Measurements from ENCODE around the gene RGS14. TPM values are rescaled to one million over a fixed set of nuclear protein-coding genes. Genes with fewer than 3 reads are reported as not detected.
A peak's percentile ranks its signal among the peaks of the same experiment; 100 is the strongest.

The RGS14 gene
- total RNA-seq, 1 experiment from 2014 or later, result 9.4 TPM

DNA sequence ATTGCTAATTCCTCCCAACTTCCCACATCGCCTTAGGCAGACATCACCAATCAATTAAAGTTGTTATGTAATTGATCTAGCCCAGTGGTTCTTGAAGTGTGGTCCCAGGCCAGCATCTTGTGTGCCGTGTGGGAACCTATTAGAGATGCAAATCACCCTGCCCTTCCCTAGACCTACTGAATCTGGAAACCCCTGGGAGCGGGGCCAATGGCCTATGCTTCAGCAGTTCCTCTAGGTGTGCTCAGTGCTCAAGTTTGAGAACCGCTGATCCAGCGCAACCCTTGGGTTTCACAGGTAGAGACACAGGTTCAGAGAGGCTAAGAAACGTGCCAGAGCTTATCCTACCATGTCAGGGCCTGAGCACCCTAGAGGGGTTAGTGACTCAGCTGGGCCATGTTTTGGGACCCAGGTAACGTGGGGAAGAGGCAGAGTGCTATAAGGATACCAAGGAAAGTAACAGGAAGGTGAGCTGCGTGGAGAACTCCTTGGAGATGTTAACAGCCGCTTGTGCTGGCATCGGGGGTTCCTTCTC is 30.9 kb downstream of the RGS14 start:
- RAD21 ChIA-PET (ENCODE audit: low non-redundant PET in 1 of 2, low total read pairs in 2 of 2, uncharacterized antibody in 2 of 2, unreplicated experiment in 2 of 2), result interaction anchor here in 1 of 2 experiments (1.0 kb wide), 1 partner anchor 18 kb away, joined by 6 read pairs; no protein-coding TSS in a partner anchor
- H3K4me2 ChIP-seq (ENCODE audit: low read length), result peak overlapping the region; percentile 64
- ATAC-seq, result no peak

GRCh38 chr5:177389241-177390169 is 31.8 kb downstream of the RGS14 start:
- H2AFZ ChIP-seq (ENCODE audit: low read depth, low read length, poor library complexity, severe bottlenecking), result peak overlapping the region; percentile 63
- peaks cover 24 to 43% of the 10 kb centered on the region in 2 experiments for H3K4me1 ChIP-seq (ENCODE audit: control insufficient read depth in 1 of 2, insufficient read depth in 2 of 2, low read length in 2 of 2)
- ChIA-PET RAD21 (ENCODE audit: low non-redundant PET in 1 of 2, low total read pairs in 2 of 2, uncharacterized antibody in 2 of 2, unreplicated experiment in 2 of 2) (interaction anchor here (0.6 to 1.9 kb wide), 7 partner anchors 13 to 79 kb away, joined by 3 to 8 read pairs (median 3); partner anchors contain the start of gene GRK6 (in 1 of the 2)), POLR2A (interaction anchor here (1.0 to 2.6 kb wide), 9 partner anchors 10 to 108 kb away, joined by 4 to 14 read pairs (median 6); partner anchors contain the start of genes GRK6 and PDLIM7), CTCF (interaction anchor here (0.9 to 3.1 kb wide), 15 partner anchors 11 to 275 kb away, joined by 3 to 65 read pairs (median 16); partner anchors contain the start of genes GRK6 and PDLIM7)
- no peaks in the 10 kb centered on the region for H3K79me2 ChIP-seq (ENCODE audit: insufficient read depth, low read length)
- H3K36me3 ChIP-seq (ENCODE audit: control insufficient read depth in 1 of 2, insufficient read depth in 2 of 2, low read length in 2 of 2), result no peaks in the 10 kb centered on the region
- H3K27me3 ChIP-seq (ENCODE audit: insufficient read depth, low read length), result no peaks in the 10 kb centered on the region
- ATAC-seq (peak; percentile 69), DNase-seq (ENCODE audit: low read depth, low spot score) (peak; percentile 70)
- H3K4me3 ChIP-seq (replicated peaks in 1 of 2; ENCODE audit: low read depth in 1 of 2, low read length in 2 of 2), result peak overlapping the region in 1 of 2 experiments; percentile 5; a peak in 1 of 4 replicates
- peak overlapping the region; percentile 43 for H3K9ac ChIP-seq (ENCODE audit: low read length)
- no peaks in the 10 kb centered on the region for H3K9me2 ChIP-seq (ENCODE audit: insufficient read depth)
- intact Hi-C loops (cut with micrococcal nuclease), result loop anchor here (1.0 to 5.0 kb wide), 4 partner anchors 65 to 112 kb away; partner anchors contain the start of gene PDLIM7
- H4K20me1 ChIP-seq (ENCODE audit: insufficient read depth), result no peaks in the 10 kb centered on the region
- H3K27ac ChIP-seq (ENCODE audit: low read depth, low read length), result peak overlapping the region; percentile 63
- peak overlapping the region; percentile 64 for H3K4me2 ChIP-seq (ENCODE audit: low read length)
- H3K9me3 ChIP-seq (ENCODE audit: control insufficient read depth in 1 of 2, insufficient read depth in 1 of 2, low read depth in 1 of 2, low read length in 2 of 2), result no peaks in the 10 kb centered on the region
- BruUV-seq (replicated peaks), result no TSS peak
- TF ChIP-seq POLR2AphosphoS5 (IDR thresholded peaks at IDR 0.05; ENCODE audit: low read depth, low read length), result no peak
- TF ChIP-seq FOSL1 (IDR thresholded peaks at IDR 0.05; ENCODE audit: low read depth), result no peak
- no peak for TF ChIP-seq ZNF274 (IDR thresholded peaks at IDR 0.05; ENCODE audit: low read depth, low read length)
- TF ChIP-seq POLR2A (IDR thresholded peaks at IDR 0.05; ENCODE audit: borderline replicate concordance, extremely low read depth, insufficient read depth, insufficient read length), result no peak
- no peak for TF ChIP-seq SP1 (IDR thresholded peaks at IDR 0.05; ENCODE audit: low read depth)
- TF ChIP-seq CEBPB (IDR thresholded peaks at IDR 0.05; ENCODE audit: low read depth), result no peak
- TF ChIP-seq, protein P1, sequence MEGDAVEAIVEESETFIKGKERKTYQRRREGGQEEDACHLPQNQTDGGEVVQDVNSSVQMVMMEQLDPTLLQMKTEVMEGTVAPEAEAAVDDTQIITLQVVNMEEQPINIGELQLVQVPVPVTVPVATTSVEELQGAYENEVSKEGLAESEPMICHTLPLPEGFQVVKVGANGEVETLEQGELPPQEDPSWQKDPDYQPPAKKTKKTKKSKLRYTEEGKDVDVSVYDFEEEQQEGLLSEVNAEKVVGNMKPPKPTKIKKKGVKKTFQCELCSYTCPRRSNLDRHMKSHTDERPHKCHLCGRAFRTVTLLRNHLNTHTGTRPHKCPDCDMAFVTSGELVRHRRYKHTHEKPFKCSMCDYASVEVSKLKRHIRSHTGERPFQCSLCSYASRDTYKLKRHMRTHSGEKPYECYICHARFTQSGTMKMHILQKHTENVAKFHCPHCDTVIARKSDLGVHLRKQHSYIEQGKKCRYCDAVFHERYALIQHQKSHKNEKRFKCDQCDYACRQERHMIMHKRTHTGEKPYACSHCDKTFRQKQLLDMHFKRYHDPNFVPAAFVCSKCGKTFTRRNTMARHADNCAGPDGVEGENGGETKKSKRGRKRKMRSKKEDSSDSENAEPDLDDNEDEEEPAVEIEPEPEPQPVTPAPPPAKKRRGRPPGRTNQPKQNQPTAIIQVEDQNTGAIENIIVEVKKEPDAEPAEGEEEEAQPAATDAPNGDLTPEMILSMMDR (IDR thresholded peaks at IDR 0.05 in 2 of 3, conservative IDR thresholded peaks at IDR 0.05 in 1 of 3; ENCODE audit: borderline replicate concordance in 1 of 3, insufficient read depth in 1 of 3, low read depth in 2 of 3, low read length in 2 of 3), result no peak
- TF ChIP-seq SIN3A (IDR thresholded peaks at IDR 0.05; ENCODE audit: low read depth), result no peak
- TF ChIP-seq EGR1 (IDR thresholded peaks at IDR 0.05; ENCODE audit: low read depth), result no peak

More for the DNA sequence above, 30.9 kb downstream of the RGS14 start:
- Histone ChIP-seq H3K9me2 (ENCODE audit: insufficient read depth) (no peaks in the 10 kb centered on the region), H3K9ac (ENCODE audit: low read length) (peak overlapping the region; percentile 43; the same call in 1 of the 2 replicates), H2AFZ (ENCODE audit: low read depth, low read length, poor library complexity, severe bottlenecking) (no peak overlapping the region), H3K27ac (ENCODE audit: low read depth, low read length) (peak overlapping the region; percentile 63), H3K36me3 (ENCODE audit: control insufficient read depth in 1 of 2, insufficient read depth in 2 of 2, low read length in 2 of 2) (no peaks in the 10 kb centered on the region), H3K4me3 (replicated peaks in 1 of 2; ENCODE audit: low read depth in 1 of 2, low read length in 2 of 2) (no peak overlapping the region), H3K9me3 (ENCODE audit: control insufficient read depth in 1 of 2, insufficient read depth in 1 of 2, low read depth in 1 of 2, low read length in 2 of 2) (no peaks in the 10 kb centered on the region), H3K4me1 (ENCODE audit: control insufficient read depth in 1 of 2, insufficient read depth in 2 of 2, low read length in 2 of 2) (peaks cover 24 to 43% of the 10 kb centered on the region in 2 experiments), H3K79me2 (ENCODE audit: insufficient read depth, low read length) (no peaks in the 10 kb centered on the region), H4K20me1 (ENCODE audit: insufficient read depth) (no peaks in the 10 kb centered on the region), H3K27me3 (ENCODE audit: insufficient read depth, low read length) (no peaks in the 10 kb centered on the region)
- DNase-seq (ENCODE audit: low read depth, low spot score), result no peak
- intact Hi-C loops (cut with micrococcal nuclease), result loop anchor here (5.0 kb wide), 1 partner anchor 71 kb away; no protein-coding TSS in a partner anchor
- ChIA-PET POLR2A (interaction anchor here (1.0 to 2.6 kb wide), 2 partner anchors 9 to 60 kb away, joined by 5 to 9 read pairs; no protein-coding TSS in a partner anchor), CTCF (interaction anchor here (1.8 to 3.1 kb wide), 6 partner anchors 15 to 274 kb away, joined by 8 to 65 read pairs (median 29); partner anchors contain the start of gene PDLIM7)
- no TSS peak for BruUV-seq (replicated peaks)
- TF ChIP-seq ZFX (IDR thresholded peaks at IDR 0.05), result no peak
- TF ChIP-seq, protein P2, sequence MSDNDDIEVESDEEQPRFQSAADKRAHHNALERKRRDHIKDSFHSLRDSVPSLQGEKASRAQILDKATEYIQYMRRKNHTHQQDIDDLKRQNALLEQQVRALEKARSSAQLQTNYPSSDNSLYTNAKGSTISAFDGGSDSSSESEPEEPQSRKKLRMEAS (IDR thresholded peaks at IDR 0.05), result no peak
- TF ChIP-seq TCF7L2 (IDR thresholded peaks at IDR 0.05; ENCODE audit: borderline replicate concordance, extremely low read depth, insufficient read depth, insufficient read length), result no peak

Measured in HCT116 (cell line).